Prostate gland (tissue), 2 donors: Measurements from ENCODE around the gene ZBTB4. TPM values are rescaled to one million over a fixed set of nuclear protein-coding genes. Genes with fewer than 3 reads are reported as not detected.

Experiments
- DNase-seq: peaks from one replicate; pipeline ENCODE4 v3.0.0-alpha.2; 2019; ENCODE audit warnings: low spot score
- H3K27ac ChIP-seq, 2 donors: fragments of 200-600 bp; sonication (generic); 2 replicates each; pipeline ENCODE4 v1.5.1; 2017 to 2019
- H3K27me3 ChIP-seq: fragments of 200-600 bp; sonication (generic); replicated peaks from 2 replicates; pipeline ENCODE4 v1.5.1; 2019; ENCODE audit not compliant: insufficient read depth
- H3K36me3 ChIP-seq, 2 donors: fragments of 200-600 bp; sonication (generic); 1 replicate in 1 of 2; 2 replicates in 1 of 2; pipeline versions ENCODE4 v1.5.1 to v1.8.1; 2017 to 2019
- H3K4me1 ChIP-seq: fragments of 200-600 bp; sonication (generic); replicated peaks from 2 replicates; pipeline ENCODE4 v1.5.1; 2019
- H3K4me3 ChIP-seq, 2 donors: fragments of 200-600 bp; sonication (generic); 2 replicates each; pipeline ENCODE4 v1.5.1; 2017 to 2019
- H3K9me3 ChIP-seq: fragments of 200-600 bp; sonication (generic); 2 replicates; pipeline ENCODE4 v1.5.1; 2017
- CTCF ChIP-seq, 4 experiments: fragments of 200-600 bp in 2 of 4; fragments of 450-650 bp in 2 of 4; sonication (generic) in 2 of 4; IDR thresholded peaks; 1 replicate in 3 of 4; 2 replicates in 1 of 4; pipeline ENCODE4 v1.5.1; 2016 to 2019; ENCODE audit warnings: antibody characterized with exemption in 4 of 4, mild to moderate bottlenecking in 2 of 4, moderate library complexity in 2 of 4
- POLR2A ChIP-seq: fragments of 450-650 bp; IDR thresholded peaks from one replicate; pipeline ENCODE4 v1.6.1; 2016; ENCODE audit warnings: antibody characterized with exemption, mild to moderate bottlenecking
- POLR2AphosphoS5 ChIP-seq: sonication (generic); formaldehyde crosslinking; IDR thresholded peaks from one replicate; pipeline ENCODE4 v1.6.1; 2017; ENCODE audit warnings: antibody characterized with exemption
- WGBS: methylation state at CpG from one replicate; pipeline ENCODE4 v1.1.5; 2018; 5-methylcytosine and 5-hydroxymethylcytosine counted together
- intact Hi-C: fragments of 100-400 bp; cut with DNase I; formaldehyde crosslinking; loops from one replicate; pipeline ENCODE4 v1.14.2; 2022
- total RNA-seq, 2 donors: library from RNA; depleted of rRNA; stranded (reverse); fragments of >200 nt; gene quantifications; one replicate each; pipeline ENCODE4 v1.1.0, GENCODE V29; 2016

Gene ZBTB4
- total RNA-seq, 2 donors from 2014 or later: 60.5 to 69.4 TPM

GRCh38 chr17:7437950-7438614 lies 41.3 kb downstream of the ZBTB4 start:
- Histone ChIP-seq H3K27ac (peak overlapping the region in 1 of 2 donors; percentile 39), H3K9me3 (no peaks in the 10 kb centered on the region), H3K4me3 (peak overlapping the region; percentile 22 to 26), H3K36me3 (no peaks in the 10 kb centered on the region), H3K4me1 (peaks cover 15% of the 10 kb centered on the region), H3K27me3 (no peaks in the 10 kb centered on the region)
- intact Hi-C loops: loop anchor here (5.0 kb wide), 2 partner anchors 39 to 124 kb away; partner anchors contain the start of genes SENP3 and ZBTB4
- DNase-seq: peak; percentile 50
- 12% methylated on average over 40 of the region's 48 CpGs for WGBS
- TF ChIP-seq POLR2AphosphoS5 (peak; percentile 23), POLR2A (peak; percentile 45), CTCF (IDR thresholded peaks at IDR 0.05) (peak in 1 of 4 experiments; percentile 10)

DNA sequence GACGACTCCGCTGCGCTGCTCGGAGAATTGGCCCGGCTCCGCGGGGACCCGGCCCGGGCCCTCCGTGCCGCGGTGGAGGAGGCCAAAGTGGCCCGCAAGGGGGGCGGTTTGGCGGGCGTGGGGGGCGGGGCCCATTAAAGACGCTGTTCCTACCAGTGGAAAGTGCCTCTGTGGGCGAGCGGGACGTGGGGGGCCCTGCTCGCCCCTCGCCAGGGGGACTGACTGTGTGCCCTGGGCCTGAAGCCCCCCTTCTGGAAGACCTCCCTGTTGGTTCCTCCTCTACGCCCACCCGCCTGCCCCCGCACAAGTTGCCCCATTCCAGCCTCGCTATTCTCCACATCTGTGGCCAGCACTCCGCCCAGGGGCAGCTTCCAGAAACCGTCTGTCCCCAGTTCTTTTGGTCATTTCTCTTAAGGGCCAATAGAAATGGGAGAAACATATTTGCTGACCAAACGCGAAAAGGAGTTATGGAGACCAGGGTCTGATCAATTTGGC lies 42.0 kb downstream of the ZBTB4 start:
- Histone ChIP-seq H3K27ac (peak overlapping the region; percentile 81 to 82), H3K4me1 (peaks cover 15% of the 10 kb centered on the region), H3K27me3 (no peaks in the 10 kb centered on the region), H3K9me3 (no peaks in the 10 kb centered on the region), H3K4me3 (peak overlapping the region; percentile 26 to 40), H3K36me3 (no peaks in the 10 kb centered on the region)
- intact Hi-C loops: loop anchor here (5.0 kb wide), 2 partner anchors 40 to 125 kb away; partner anchors contain the start of genes SENP3 and ZBTB4
- TF ChIP-seq POLR2A (no peak), CTCF (IDR thresholded peaks at IDR 0.05) (no peak), POLR2AphosphoS5 (no peak)
- DNase-seq: no peak
- WGBS: 25% methylated on average over 22 of the region's 31 CpGs

- peak; percentile 48 for TF ChIP-seq POLR2AphosphoS5
- peak; percentile 40 for TF ChIP-seq POLR2A
- peak; percentile 88 to 98 (median 94) for TF ChIP-seq CTCF (IDR thresholded peaks at IDR 0.05)
- Histone ChIP-seq H3K27me3 (no peaks in the 10 kb centered on the region), H3K27ac (peak overlapping the region; percentile 81 to 82), H3K4me1 (peaks cover 15% of the 10 kb centered on the region), H3K36me3 (no peaks in the 10 kb centered on the region), H3K4me3 (peak overlapping the region; percentile 26 to 40), H3K9me3 (no peaks in the 10 kb centered on the region)
- peak; percentile 79 for DNase-seq
- intact Hi-C loops: loop anchor here (1.0 to 5.0 kb wide), 3 partner anchors 41 to 126 kb away; partner anchors contain the start of genes SENP3 and ZBTB4
- WGBS: 10% methylated on average over 89 of the region's 92 CpGs
Measured at GRCh38 chr17:7436556-7437368, 42.7 kb downstream of the ZBTB4 start.

DNA sequence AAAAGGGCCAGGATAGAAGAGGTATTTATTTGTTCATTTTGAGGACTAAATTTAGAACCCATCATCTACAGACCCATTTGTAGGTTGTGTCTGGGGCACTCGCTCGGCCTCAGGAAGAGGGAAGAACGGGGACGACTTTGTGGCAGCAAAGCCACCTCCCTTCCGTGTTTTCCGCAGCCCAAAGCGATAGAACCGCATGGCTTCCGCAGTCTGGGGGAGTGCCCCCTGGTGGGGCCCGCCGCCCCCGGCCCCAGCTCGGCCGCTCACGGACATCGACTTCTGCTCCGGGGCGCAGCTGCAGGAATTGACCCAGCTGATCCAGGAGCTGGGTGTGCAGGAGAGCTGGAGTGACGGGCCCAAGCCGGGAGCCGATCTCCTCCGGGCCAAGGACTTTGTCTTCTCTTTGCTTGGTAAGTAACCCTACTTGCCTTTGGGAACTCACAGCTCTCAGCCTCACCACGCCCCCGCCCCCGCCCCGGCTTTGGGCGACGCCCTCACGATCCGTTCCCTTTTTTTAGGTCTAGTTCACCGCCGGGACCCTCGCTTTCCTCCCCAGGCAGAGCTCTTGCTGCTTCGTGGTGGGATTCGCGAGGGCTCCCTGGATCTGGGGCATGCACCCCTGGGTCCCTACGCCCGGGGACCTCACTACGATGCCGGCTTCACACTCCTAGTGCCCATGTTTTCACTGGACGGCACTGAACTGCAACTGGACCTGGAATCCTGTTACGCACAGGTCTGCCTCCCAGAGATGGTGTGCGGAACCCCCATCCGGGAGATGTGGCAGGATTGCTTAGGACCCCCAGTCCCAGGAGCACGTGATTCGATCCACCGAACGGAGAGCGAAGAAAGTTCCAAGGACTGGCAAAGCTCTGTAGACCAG lies 43.5 kb downstream of the ZBTB4 start:
- TF ChIP-seq POLR2A (peak; percentile 13), POLR2AphosphoS5 (no peak), CTCF (IDR thresholded peaks at IDR 0.05) (peak in 1 of 4 experiments; percentile 41)
- H3K36me3 ChIP-seq: no peaks in the 10 kb centered on the region
- peaks cover 15% of the 10 kb centered on the region for H3K4me1 ChIP-seq
- no peaks in the 10 kb centered on the region for H3K9me3 ChIP-seq
- peak overlapping the region; percentile 81 to 82 for H3K27ac ChIP-seq
- intact Hi-C loops: loop anchor here (1.0 to 5.0 kb wide), 3 partner anchors 41 to 126 kb away; partner anchors contain the start of genes SENP3 and ZBTB4
- DNase-seq: peak; percentile 25
- H3K4me3 ChIP-seq: peak overlapping the region; percentile 26 to 40
- no peaks in the 10 kb centered on the region for H3K27me3 ChIP-seq
- WGBS: 7% methylated on average over 49 of the region's 49 CpGs
